CD14-positive monocyte (primary cell): ENCODE data around the gene LILRB3. TPM values are rescaled to one million over a fixed set of nuclear protein-coding genes. Genes with fewer than 3 reads are reported as not detected.
A peak's percentile ranks its signal among the peaks of the same experiment; 100 is the strongest.

Experiments used
- DNase-seq, 3 donors: peaks; one replicate each; pipeline ENCODE4 v3.0.0-alpha.2; 2011 to 2022
- H2AFZ ChIP-seq: 2 replicates; pipeline ENCODE4 v1.6.0; 2012; ENCODE audit warnings: mild to moderate bottlenecking, low read depth, low read length, inconsistent platforms; ENCODE audit not compliant: insufficient read depth, poor library complexity, severe bottlenecking
- H3K27ac ChIP-seq, 2 donors: 1 replicate in 1 of 2; 2 replicates in 1 of 2; pipeline ENCODE4 v1.5.1; 2012 to 2013; ENCODE audit warnings: low read length in 2 of 2, control low read depth in 1 of 2, inconsistent platforms in 1 of 2, low read depth in 1 of 2, mild to moderate bottlenecking in 1 of 2
- H3K27me3 ChIP-seq, 2 donors: one replicate each; pipeline versions ENCODE4 v1.6.0 to v1.6.1; 2011 to 2013; ENCODE audit warnings: low read length in 2 of 2; ENCODE audit not compliant: control insufficient read depth in 2 of 2, insufficient read depth in 2 of 2
- H3K36me3 ChIP-seq, 2 donors: replicated peaks in 1 of 2; 1 replicate in 1 of 2; 2 replicates in 1 of 2; pipeline versions ENCODE4 v1.5.1 to v1.6.1; 2012 to 2013; ENCODE audit warnings: low read length in 2 of 2, control low read depth in 1 of 2, inconsistent platforms in 1 of 2, mild to moderate bottlenecking in 1 of 2; ENCODE audit not compliant: insufficient read depth in 2 of 2, control insufficient read depth in 1 of 2
- H3K4me1 ChIP-seq, 2 donors: 1 replicate in 1 of 2; 2 replicates in 1 of 2; pipeline versions ENCODE4 v1.5.1 to v1.6.1; 2012 to 2013; ENCODE audit warnings: low read length in 2 of 2, control low read depth in 1 of 2, inconsistent platforms in 1 of 2, mild to moderate bottlenecking in 1 of 2, moderate library complexity in 1 of 2; ENCODE audit not compliant: insufficient read depth in 2 of 2, control insufficient read depth in 1 of 2
- H3K4me2 ChIP-seq: replicated peaks from 2 replicates; pipeline ENCODE3; 2012; ENCODE audit warnings: low read length, moderate library complexity, mild to moderate bottlenecking; ENCODE audit not compliant: poor library complexity, severe bottlenecking; ENCODE audit errors: extremely low read depth
- H3K4me3 ChIP-seq, 3 experiments: fragments of 200-600 bp in 1 of 3; sonication (generic) in 1 of 3; replicated peaks in 1 of 3; 1 replicate in 2 of 3; 2 replicates in 1 of 3; pipeline ENCODE4 v1.5.1; 2011 to 2013; ENCODE audit warnings: low read length in 3 of 3, mild to moderate bottlenecking in 3 of 3, control low read depth in 2 of 3, low read depth in 2 of 3, inconsistent platforms in 1 of 3, moderate library complexity in 1 of 3
- H3K79me2 ChIP-seq: 2 replicates; pipeline ENCODE4 v1.6.0; 2012; ENCODE audit warnings: mild to moderate bottlenecking, control low read depth, inconsistent platforms, low read length, moderate library complexity; ENCODE audit not compliant: insufficient read depth
- H3K9ac ChIP-seq: 2 replicates; pipeline ENCODE4 v1.6.0; 2017; ENCODE audit warnings: low read length, mild to moderate bottlenecking; ENCODE audit not compliant: insufficient read depth, poor library complexity, severe bottlenecking
- H3K9me3 ChIP-seq, 2 donors: replicated peaks in 1 of 2; 1 replicate in 1 of 2; 2 replicates in 1 of 2; pipeline versions ENCODE4 v1.5.1 to v1.6.1; 2012 to 2013; ENCODE audit warnings: low read length in 2 of 2, control low read depth in 1 of 2; ENCODE audit not compliant: control insufficient read depth in 1 of 2, insufficient read depth in 1 of 2
- H4K20me1 ChIP-seq: 2 replicates; pipeline ENCODE4 v1.6.0; 2012; ENCODE audit warnings: mild to moderate bottlenecking, low read length, control low read depth, moderate library complexity; ENCODE audit not compliant: insufficient read depth
- H3K27ac Mint-ChIP-seq, 7 donors: one replicate each; pipeline ENCODE4 v1.8.0; 2020; ENCODE audit warnings: mild to moderate bottlenecking in 7 of 7, mixed read lengths in 7 of 7, moderate library complexity in 6 of 7, inconsistent platforms in 2 of 7
- H3K27me3 Mint-ChIP-seq, 3 donors: one replicate each; pipeline ENCODE4 v1.8.0; 2021 to 2022; ENCODE audit warnings: low read depth in 3 of 3, mild to moderate bottlenecking in 3 of 3, mixed read lengths in 3 of 3, moderate library complexity in 3 of 3, inconsistent platforms in 1 of 3
- H3K36me3 Mint-ChIP-seq, 2 donors: one replicate each; pipeline ENCODE4 v1.8.0; 2020; ENCODE audit warnings: mixed read lengths in 2 of 2, inconsistent platforms in 1 of 2, mild to moderate bottlenecking in 1 of 2
- H3K4me1 Mint-ChIP-seq: one replicate; pipeline ENCODE4 v1.8.0; 2020; ENCODE audit warnings: mild to moderate bottlenecking, mixed read lengths
- H3K4me3 Mint-ChIP-seq, 2 donors: one replicate each; pipeline ENCODE4 v1.8.0; 2020; ENCODE audit warnings: mild to moderate bottlenecking in 2 of 2, mixed read lengths in 2 of 2, moderate library complexity in 1 of 2
- H3K9me3 Mint-ChIP-seq, 7 donors: one replicate each; pipeline ENCODE4 v1.8.0; 2020 to 2022; ENCODE audit warnings: mixed read lengths in 7 of 7, mild to moderate bottlenecking in 6 of 7, moderate library complexity in 6 of 7, inconsistent platforms in 2 of 7
- CTCF ChIP-seq: fragments of 200-600 bp; IDR thresholded peaks from one replicate; pipeline ENCODE4 v1.8.0; 2022; ENCODE audit warnings: antibody characterized with exemption, mild to moderate bottlenecking
- WGBS: methylation state at CpG from one replicate; pipeline ENCODE4 v1.1.5; 2013; ENCODE audit warnings: missing lambda C conversion rate; ENCODE audit not compliant: insufficient coverage; 5-methylcytosine and 5-hydroxymethylcytosine counted together
- intact Hi-C, 2 donors: fragments of 100-400 bp; cut with micrococcal nuclease; formaldehyde crosslinking; loops; one replicate each; pipeline versions ENCODE4 v1.15.0 to v1.15.1; 2023
- polyA plus RNA-seq, 3 donors: library from polyadenylated mRNA; depleted of rRNA in 1 of 3; unstranded in 2 of 3; stranded (reverse) in 1 of 3; fragments of 300-500 nt in 2 of 3; fragments of >200 nt in 1 of 3; fragmentation: Illumina TruSeq in 2 of 3; gene quantifications; 1 replicate in 2 of 3; 2 replicates in 1 of 3; pipeline ENCODE4 v1.2.3, GENCODE V29; 2012 to 2021

The LILRB3 gene
- polyA plus RNA-seq, 3 donors = 62.9 to 455 (median 104) TPM

GRCh38 chr19:54256250-54257115 is 33.7 kb upstream of the LILRB3 start:
- H2AFZ ChIP-seq = peak overlapping the region; percentile 35
- Mint-ChIP-seq H3K27me3 (peaks cover 16 to 21% (median 18%) of the 10 kb centered on the region in 3 donors), H3K27ac (peak overlapping the region in 2 of 7 donors; percentile 7 to 8), H3K9me3 (peaks cover 0 to under 1% (median 0%) of the 10 kb centered on the region in 7 donors), H3K4me3 (peak overlapping the region in 1 of 2 donors; percentile 30), H3K36me3 (no peaks in the 10 kb centered on the region), H3K4me1 (peaks cover 20% of the 10 kb centered on the region)
- TF ChIP-seq CTCF = no peak
- intact Hi-C loops = loop anchor here in 1 of 2 donors (5.0 kb wide), 1 partner anchor 36 kb away; no protein-coding TSS in a partner anchor
- no peaks in the 10 kb centered on the region for H3K36me3 ChIP-seq
- H3K27me3 ChIP-seq = peaks cover 0 to 5% of the 10 kb centered on the region in 2 donors
- no peak overlapping the region for H3K27ac ChIP-seq
- no peaks in the 10 kb centered on the region for H3K9me3 ChIP-seq
- H3K4me2 ChIP-seq = no peak overlapping the region
- 92% methylated on average over 11 of the region's 19 CpGs for WGBS
- DNase-seq = no peak
- H3K79me2 ChIP-seq = no peaks in the 10 kb centered on the region
- no peak overlapping the region for H3K4me3 ChIP-seq
- no peak overlapping the region for H3K9ac ChIP-seq
- H3K4me1 ChIP-seq = peaks cover 10 to 22% of the 10 kb centered on the region in 2 donors
- H4K20me1 ChIP-seq = no peaks in the 10 kb centered on the region

GRCh38 chr19:54255105-54255775 is 32.4 kb upstream of the LILRB3 start:
- H3K9ac ChIP-seq = no peak overlapping the region
- H3K27ac ChIP-seq = no peak overlapping the region
- no peaks in the 10 kb centered on the region for H3K9me3 ChIP-seq
- H4K20me1 ChIP-seq = no peaks in the 10 kb centered on the region
- peaks cover 0 to 3% (median 0%) of the 10 kb centered on the region in 7 donors for H3K9me3 Mint-ChIP-seq
- H3K27me3 ChIP-seq = peaks cover 0 to 5% of the 10 kb centered on the region in 2 donors
- H3K4me1 ChIP-seq = peaks cover 10 to 26% of the 10 kb centered on the region in 2 donors
- H3K79me2 ChIP-seq = no peaks in the 10 kb centered on the region
- peaks cover 16 to 25% (median 23%) of the 10 kb centered on the region in 3 donors for H3K27me3 Mint-ChIP-seq
- no peak for TF ChIP-seq CTCF
- no peaks in the 10 kb centered on the region for H3K36me3 ChIP-seq
- no peak overlapping the region for H3K4me2 ChIP-seq
- WGBS = 79% methylated on average over 13 of the region's 26 CpGs
- H3K36me3 Mint-ChIP-seq = peaks cover 0 to 1% of the 10 kb centered on the region in 2 donors
- H3K27ac Mint-ChIP-seq = peak overlapping the region in 1 of 7 donors; percentile 46
- no peak overlapping the region for H2AFZ ChIP-seq
- intact Hi-C loops = loop anchor here in 1 of 2 donors (5.0 kb wide), 1 partner anchor 37 kb away; no protein-coding TSS in a partner anchor
- H3K4me3 ChIP-seq = no peak overlapping the region
- H3K4me3 Mint-ChIP-seq = peak overlapping the region in 1 of 2 donors; percentile 19
- peaks cover 23% of the 10 kb centered on the region for H3K4me1 Mint-ChIP-seq
- DNase-seq = peak in 1 of 3 donors; percentile 14
